ENCODE results near the gene BLOC1S3. TPM values are rescaled to one million over a fixed set of nuclear protein-coding genes. Genes with fewer than 3 reads are reported as not detected.

BLOC1S3 gene, protein sequence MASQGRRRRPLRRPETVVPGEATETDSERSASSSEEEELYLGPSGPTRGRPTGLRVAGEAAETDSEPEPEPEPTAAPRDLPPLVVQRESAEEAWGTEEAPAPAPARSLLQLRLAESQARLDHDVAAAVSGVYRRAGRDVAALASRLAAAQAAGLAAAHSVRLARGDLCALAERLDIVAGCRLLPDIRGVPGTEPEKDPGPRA
- total RNA-seq (2014; rRNA removed; shearing (Covaris generic); ENCODE audit: low replicate concordance): 1.9 and 22.6 TPM in 2 replicates

DNA sequence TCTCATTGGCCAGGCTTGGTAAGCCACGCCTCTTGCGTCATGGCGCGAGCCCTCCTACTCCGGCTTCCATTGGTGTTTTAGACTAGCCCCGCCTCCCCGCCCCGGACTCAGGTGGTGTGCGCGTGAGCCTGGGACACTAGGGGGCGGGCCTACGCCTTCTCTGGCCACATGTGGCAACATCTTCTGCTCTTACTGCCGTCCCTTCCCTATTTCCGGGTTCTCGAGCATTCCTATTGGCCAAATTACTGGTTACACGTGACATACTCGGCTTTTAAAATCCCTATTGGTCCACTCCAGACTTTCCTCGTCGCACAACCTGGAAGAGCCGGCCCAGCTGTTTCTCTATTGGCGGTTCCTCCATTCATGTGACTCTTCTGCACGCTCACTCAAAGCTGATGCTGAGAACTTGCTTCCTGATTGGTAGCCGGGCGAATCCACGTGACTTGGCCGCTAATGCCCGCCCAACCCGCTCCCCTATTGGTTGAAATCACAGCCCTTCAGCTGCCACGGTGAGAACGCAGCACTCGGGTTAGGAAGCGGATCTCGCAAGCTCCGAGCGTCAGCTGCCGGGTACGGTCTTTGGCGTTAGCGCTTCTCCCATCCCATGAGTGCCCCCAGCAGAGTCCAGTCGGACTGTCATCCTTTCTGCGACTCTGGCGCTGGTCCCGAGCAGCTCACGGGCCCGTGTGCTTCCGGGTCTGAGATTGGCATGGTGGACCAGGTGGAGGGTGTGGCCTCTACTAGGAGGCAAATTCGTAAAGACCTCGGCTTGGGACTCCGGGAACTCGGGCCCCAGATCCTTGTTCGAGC lies at the start of gene BLOC1S3:
TSS of gene BLOC1S3 (plus strand) at position 523 of the 810 bp plus-strand sequence. CDS start 513 bp downstream, outside the sequence.
- Histone ChIP-seq H3K4me3 (peak within 1 kb of the TSS; percentile 96), H3K27me3 (no peaks in the 10 kb centered on the region)

DNA sequence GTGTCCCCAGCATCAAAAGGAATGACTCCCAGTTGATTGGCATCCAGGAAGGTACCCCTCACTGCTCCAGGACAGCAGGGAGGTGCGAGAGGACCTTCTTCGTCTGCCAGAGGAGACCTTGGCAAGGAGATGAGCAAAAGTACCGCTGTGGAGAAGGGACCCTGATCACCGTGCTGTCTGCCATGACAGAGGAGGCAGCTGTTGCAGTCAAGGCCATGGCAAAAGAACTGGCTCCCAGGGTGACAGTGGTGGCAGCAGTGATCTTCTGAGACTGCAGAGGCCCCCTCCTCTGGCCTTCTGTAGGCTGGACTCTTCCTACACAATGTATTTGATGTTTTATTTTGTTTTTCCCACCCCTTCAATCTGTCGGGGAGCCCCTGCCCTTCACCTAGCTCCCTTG lies 49.8 kb upstream of the BLOC1S3 start:
- no peak for DNase-seq
- Histone ChIP-seq H3K9me3 (no peaks in the 10 kb centered on the region), H3K4me3 (no peak overlapping the region), H3K27me3 (no peaks in the 10 kb centered on the region), H3K36me3 (peaks cover 13% of the 10 kb centered on the region)

More for the DNA sequence above, at the start of gene BLOC1S3:
- H3K36me3 ChIP-seq: peaks cover 11% of the 10 kb centered on the region; the same call in 1 of the 2 replicates
- DNase-seq: peak; percentile 100
- no peaks in the 10 kb centered on the region for H3K9me3 ChIP-seq

DNA sequence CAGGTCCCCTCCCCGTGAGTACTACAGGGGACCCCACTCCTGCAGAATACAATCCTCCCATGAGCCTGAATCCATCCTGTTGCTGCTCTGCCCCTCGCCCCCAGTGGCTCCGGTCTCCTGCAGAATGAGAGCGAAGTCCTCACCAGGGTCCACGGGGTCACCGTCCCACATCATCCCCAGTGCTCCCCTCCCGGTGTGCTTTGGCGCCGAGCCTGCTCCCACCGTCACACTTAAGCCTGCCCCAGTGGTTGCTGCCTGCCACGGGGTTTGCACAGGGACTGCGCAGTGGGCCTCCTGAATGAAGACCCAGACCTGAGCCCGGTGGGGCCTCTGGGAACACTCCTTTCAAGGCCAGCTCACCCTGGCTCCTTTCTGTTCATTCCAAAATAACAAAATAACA lies 48.3 kb upstream of the BLOC1S3 start:
- Histone ChIP-seq H3K27me3 (no peaks in the 10 kb centered on the region), H3K9me3 (no peaks in the 10 kb centered on the region), H3K36me3 (peaks cover 17% of the 10 kb centered on the region), H3K4me3 (no peak overlapping the region)
- DNase-seq: no peak

DNA sequence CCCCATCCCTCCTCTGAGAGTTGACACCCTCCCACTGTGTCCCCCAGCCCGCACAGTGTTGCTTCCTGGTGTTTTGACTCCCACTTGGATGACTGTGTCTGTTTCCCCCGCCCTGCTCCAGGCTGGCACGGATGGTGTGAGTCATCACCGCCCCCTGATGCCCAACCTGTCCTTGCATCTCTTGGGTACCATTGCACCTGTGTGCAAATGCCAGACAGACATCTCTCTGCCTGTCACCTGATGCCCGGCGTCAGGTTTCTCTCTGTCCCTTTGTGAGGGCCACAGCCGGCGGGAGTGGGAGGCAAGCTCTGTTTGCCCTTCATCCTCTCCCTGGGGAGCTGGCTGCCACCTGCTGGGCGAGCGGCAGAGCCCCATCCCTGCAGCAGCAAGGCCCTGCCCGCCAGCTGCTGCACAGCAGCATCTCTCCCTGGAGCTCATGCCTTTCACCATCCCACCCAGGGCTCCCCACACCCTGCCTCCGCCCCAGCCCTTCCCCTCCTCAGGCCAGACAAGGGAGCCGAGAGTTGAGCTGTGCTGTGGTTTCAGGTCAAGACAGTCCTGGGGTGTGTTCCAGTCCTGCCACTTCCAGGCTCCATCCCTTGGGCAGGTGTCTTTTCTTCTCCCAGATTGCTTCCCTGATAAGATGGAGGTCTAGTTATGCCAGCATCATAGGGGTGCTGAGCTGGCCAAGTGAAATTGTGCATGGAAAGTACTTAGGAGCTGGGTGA lies 47.5 kb upstream of the BLOC1S3 start:
- H3K36me3 ChIP-seq: peaks cover 17% of the 10 kb centered on the region
- no peaks in the 10 kb centered on the region for H3K27me3 ChIP-seq
- no peaks in the 10 kb centered on the region for H3K9me3 ChIP-seq
- no peak overlapping the region for H3K4me3 ChIP-seq
- DNase-seq: peak; percentile 49

DNA sequence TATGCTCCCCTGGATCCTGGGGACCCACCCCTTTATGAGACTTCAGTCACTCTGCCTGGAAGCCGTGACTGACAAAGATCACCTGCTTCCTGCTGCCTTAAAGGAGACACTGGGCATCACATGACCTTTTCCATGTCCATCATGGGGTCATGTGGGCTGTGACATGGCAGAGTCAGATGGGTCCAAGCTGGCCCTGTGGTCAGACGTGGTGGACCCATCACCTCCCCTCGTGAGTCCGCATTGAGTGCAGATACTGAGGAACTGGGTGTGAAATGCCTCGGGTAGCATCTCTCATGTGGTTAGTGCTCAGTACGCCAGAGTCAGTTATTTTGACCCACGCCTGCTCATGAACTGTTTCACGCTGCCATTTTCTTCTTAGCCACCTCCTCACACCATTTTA lies 44.9 kb upstream of the BLOC1S3 start:
- Histone ChIP-seq H3K36me3 (peaks cover 8% of the 10 kb centered on the region), H3K9me3 (no peaks in the 10 kb centered on the region), H3K4me3 (no peak overlapping the region), H3K27me3 (no peaks in the 10 kb centered on the region)
- DNase-seq: no peak

DNA sequence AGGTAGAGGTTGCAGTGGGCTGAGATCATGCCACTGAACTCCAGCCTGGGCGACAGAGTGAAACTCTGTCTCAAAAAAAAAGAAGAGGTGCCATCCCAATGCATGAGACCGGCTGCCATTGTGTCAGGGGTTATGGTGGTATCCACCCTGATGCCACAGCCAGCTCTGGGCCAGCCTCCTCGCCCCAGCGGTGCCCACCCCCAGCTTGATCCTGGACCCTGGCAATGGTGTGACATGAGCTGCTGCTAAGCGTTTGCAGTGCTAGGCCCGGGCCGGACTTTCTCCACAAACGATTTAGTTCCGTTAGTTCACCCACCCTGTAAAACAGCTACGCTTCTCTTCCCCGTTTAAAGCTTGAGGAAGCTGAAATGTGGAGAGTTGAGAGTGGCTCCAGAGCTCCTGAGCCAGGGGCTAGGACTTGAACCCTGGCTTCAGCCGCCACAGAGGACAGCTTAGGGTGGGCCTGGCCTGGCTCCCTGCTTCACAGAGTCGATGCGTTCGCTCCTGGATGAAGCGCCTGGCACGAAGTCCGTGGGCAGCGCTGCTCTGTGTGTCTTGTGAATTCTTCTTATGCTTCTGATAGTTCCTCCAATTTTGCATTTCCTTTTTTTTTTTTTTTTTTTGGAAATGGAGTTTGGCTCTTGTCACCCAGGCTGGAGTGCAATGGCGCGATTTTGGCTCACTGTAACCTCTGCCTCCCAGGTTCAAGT lies 43.3 kb upstream of the BLOC1S3 start:
- no peak for DNase-seq
- Histone ChIP-seq H3K4me3 (no peak overlapping the region), H3K36me3 (peaks cover 8% of the 10 kb centered on the region), H3K27me3 (no peaks in the 10 kb centered on the region), H3K9me3 (no peaks in the 10 kb centered on the region)

DNA sequence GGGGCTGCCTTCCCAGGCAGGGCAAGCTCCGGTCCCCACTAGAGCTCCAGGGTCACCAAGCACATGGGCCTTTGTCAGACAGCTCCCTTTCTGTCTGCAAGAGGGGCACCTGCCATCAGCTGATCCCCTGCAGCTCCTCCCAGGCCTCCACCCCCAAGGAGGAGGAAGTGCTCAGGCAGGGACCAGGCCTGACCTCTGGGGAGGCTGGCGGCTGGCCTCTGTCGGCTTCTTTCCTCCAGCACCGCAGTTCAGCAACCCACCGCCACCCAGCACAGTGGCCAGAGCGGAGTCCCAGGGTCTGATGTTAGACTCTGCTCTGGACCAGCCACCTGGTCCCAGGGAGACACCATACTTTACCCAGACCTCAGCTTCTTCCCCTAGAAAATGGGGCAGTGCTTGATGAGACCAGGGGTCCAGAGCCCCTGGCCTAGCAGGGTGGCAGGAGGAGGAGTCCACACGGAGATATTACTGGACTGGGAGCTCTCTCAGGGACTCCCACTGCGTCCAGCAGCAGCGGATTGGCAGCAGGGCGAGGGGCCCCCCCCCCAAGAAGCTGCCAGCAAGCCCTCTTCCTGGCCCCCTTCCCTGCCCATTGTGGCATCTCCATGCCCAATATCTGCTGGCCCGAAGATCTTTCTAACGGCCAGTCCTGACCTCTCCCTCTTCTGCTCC lies 41.9 kb upstream of the BLOC1S3 start:
- Histone ChIP-seq H3K9me3 (no peaks in the 10 kb centered on the region), H3K27me3 (no peaks in the 10 kb centered on the region), H3K4me3 (no peak overlapping the region), H3K36me3 (peaks cover 15% of the 10 kb centered on the region)
- no peak for DNase-seq

DNA sequence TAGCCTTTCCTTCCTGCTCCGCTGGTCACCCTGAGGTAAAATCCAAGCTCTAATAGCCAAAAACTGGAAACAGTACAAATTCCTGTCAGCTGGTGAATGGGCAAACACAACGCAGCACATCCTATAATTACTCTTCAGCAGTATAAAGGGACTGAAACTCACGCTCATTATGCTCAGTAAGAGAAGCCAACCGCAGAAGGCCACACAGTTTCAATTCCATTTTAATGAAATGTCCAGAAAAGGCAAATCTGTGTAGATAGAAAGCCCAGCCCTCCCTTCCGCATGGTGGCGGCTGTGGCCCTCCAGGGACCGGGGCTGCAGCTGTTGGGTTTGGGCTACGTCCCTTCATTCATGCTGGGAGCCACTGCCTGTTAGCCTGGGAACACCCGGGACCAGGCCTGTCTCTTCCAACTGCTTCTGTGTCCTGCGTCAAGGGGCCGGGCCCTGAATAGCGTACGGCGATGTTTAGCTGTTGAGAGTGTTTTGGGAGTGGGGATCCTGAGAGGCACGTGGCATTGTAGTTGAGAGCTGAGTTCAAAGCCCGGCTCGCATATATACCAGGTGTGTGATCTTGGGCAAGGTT lies 41.3 kb upstream of the BLOC1S3 start:
- Histone ChIP-seq H3K9me3 (no peaks in the 10 kb centered on the region), H3K27me3 (no peaks in the 10 kb centered on the region), H3K36me3 (peaks cover 20% of the 10 kb centered on the region), H3K4me3 (no peak overlapping the region)
- no peak for DNase-seq

DNA sequence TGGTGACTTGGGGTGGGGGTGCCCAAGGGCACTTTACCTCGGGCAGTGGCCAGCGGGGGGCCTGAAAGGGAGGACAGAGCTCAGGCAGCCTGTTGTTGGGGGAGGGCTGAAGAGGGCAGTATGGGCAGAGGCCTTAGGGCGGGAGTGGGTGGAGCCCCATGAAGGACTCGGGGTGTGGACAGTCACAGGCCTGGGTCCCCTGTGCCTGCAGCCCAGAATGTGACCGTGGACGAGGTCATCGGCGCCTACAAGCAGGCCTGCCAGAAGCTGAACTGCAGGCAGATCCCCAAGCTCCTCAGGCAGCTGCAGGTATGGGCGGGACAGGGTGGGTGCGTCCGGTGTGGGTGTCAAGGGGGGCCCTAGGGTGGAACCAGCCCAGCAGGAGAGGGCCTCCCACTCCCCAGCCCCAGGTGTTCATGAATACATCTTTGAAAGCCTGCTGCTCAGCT lies 40.3 kb upstream of the BLOC1S3 start:
- Histone ChIP-seq H3K9me3 (no peaks in the 10 kb centered on the region), H3K4me3 (no peak overlapping the region), H3K36me3 (peaks cover 22% of the 10 kb centered on the region), H3K27me3 (no peaks in the 10 kb centered on the region)
- DNase-seq: no peak

DNA sequence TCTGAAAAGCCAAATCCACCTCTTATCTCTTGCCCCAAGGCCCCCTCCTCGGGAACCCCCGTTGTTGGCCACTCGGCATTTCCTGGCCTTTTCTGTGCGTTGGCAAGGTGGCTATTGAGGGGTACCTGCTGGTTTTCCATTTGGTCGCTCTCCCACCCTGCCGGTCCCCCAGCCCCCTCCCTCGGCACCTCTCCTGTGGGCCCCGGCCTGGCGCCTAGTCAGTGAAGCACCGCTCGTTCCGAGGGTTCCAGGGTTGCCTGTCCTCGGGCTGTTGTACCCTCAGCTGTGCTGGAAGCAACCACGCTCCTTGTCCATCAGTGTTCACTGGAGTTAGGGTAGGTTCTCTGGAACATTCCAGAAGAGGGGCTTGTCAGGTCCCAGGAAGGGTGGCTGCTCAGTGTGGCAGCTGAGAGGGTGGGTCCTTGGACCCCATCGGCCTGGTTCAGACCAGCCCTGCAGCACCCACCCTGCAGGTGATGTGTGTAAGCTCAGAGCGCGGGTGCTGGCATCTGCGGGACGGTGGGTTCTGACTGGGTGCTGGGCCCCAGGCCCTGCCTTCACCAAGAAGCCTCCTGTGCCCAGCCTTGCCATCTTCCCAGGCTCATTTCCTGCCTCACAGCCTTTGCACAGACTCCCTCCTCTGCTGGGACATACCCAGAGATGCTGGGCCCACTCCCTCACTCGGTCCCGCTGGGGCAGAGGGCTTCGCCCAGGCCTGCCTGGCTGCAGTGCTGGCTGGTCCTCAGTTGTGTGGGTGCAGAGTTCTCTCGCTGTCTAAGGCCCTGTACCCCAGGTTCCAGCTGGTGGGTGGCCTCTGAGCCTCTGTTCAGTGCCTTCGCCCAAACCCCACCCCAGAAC lies 39.1 kb upstream of the BLOC1S3 start:
- H3K9me3 ChIP-seq: no peaks in the 10 kb centered on the region
- DNase-seq: no peak
- no peaks in the 10 kb centered on the region for H3K27me3 ChIP-seq
- H3K36me3 ChIP-seq: peaks cover 25% of the 10 kb centered on the region
- no peak overlapping the region for H3K4me3 ChIP-seq

DNA sequence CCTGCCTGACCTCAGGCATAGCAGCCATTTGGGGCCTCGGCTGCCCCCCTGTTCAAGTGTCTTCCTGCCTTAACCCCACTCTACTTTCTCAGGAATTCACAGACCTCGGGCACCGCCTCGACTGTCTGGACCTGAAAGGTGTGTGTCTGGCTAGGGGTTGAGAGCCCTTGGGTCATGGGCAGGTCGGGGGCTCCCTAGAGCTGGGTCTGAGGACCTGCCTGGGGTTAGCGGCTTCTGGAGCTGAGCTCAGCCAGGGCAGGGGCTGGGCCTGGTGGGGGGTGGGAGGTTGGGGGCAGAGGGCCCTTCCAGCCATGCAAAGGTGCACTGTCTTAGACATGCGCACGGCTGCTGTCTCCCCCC lies 38.5 kb upstream of the BLOC1S3 start:
- DNase-seq: no peak

DNA sequence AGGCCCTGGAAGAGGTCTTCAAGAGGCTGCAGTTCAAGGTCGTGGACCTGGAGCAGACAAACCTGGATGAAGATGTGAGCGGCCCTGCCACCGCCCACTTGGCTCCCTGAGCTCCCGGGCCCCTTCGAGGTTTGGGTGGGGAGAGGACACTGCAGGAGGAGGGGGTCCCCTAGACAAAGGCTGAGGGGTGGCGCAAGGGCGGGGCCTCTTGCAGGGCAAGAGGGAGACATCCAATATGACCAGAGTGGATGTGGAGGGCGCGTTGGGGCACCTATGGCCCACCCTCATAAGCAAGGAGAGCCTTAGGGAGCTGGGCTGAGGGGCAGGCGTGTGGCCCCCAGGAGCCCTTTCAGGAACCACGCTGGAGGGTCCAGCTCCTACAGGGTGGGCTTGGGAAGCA lies 38.1 kb upstream of the BLOC1S3 start:
- peaks cover 23% of the 10 kb centered on the region for H3K36me3 ChIP-seq

More for the DNA sequence above, 38.5 kb upstream of the BLOC1S3 start:
- H3K9me3 ChIP-seq: no peaks in the 10 kb centered on the region
- H3K36me3 ChIP-seq: peaks cover 23% of the 10 kb centered on the region
- H3K27me3 ChIP-seq: no peaks in the 10 kb centered on the region
- no peak overlapping the region for H3K4me3 ChIP-seq

DNA sequence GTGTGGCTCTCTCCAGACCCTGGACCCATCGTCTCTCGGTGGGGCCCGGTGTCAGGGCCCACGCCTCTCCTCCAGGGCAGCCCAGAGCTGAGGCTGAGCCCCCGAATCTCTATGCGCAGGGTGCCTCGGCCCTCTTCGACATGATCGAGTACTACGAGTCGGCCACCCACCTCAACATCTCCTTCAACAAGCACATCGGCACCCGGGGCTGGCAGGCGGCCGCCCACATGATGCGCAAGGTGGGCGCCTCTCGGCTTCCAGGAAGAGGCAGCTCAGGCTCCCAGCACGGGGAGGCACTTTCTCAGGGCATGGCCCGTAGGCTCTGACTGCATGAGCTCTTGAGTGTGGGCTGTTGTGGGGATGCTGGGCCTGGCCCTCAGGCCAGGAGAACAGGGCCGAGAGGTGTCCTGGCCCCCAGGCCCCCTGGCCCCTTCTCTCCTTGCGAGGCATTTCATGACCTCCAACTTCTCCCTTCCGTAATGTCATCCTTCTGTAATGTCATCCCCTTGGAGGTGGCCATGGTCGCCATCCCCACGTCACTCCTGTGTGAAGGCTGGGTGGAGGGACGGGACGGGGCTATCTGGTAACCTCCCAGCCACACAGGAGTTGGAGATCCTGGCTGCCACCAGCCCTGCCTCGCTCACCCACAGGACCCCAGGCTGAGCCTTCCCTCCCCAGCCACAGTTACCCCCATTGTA lies 37.2 kb upstream of the BLOC1S3 start:
- Histone ChIP-seq H3K27me3 (no peaks in the 10 kb centered on the region), H3K4me3 (no peak overlapping the region), H3K9me3 (no peaks in the 10 kb centered on the region), H3K36me3 (peaks cover 27% of the 10 kb centered on the region)
- no peak for DNase-seq

More for the DNA sequence above, 38.1 kb upstream of the BLOC1S3 start:
- H3K9me3 ChIP-seq: no peaks in the 10 kb centered on the region
- H3K27me3 ChIP-seq: no peaks in the 10 kb centered on the region
- no peak overlapping the region for H3K4me3 ChIP-seq
- no peak for DNase-seq

DNA sequence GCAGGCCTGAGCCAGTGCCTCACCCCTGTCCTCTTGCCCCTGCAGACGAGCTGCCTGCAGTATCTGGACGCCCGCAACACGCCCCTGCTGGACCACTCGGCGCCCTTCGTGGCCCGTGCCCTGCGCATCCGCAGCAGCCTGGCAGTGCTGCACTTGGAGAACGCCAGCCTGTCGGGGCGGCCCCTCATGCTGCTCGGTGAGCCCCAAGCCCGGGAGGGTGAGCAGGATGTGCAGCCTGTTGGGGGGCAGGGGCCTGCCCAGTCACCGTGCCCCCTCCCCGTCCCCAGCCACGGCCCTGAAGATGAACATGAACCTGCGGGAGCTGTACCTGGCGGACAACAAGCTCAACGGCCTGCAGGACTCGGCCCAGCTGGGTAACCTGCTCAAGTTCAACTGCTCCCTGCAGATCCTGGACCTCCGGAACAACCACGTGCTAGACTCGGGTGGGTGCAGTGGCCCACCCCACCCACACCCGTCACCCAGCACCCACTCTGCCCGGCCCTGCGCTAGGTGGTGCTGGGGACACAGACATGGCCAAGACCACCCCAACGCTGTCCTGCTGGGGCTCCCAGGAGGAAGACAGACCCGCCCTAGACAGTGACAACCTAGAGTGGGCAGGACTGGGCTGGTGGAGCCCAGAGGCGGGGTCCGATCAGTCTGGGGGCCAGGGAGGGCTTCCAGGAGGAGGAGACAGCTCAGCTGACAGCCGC lies 36.4 kb upstream of the BLOC1S3 start:
- DNase-seq: no peak
- peaks cover 27% of the 10 kb centered on the region for H3K36me3 ChIP-seq
- no peaks in the 10 kb centered on the region for H3K9me3 ChIP-seq
- no peaks in the 10 kb centered on the region for H3K27me3 ChIP-seq
- no peak overlapping the region for H3K4me3 ChIP-seq
